NCI-H510A treated with DMSO at 0.1 percent for 48 hours (cell line): Measurements from ENCODE around the gene RBM20.

Experiments used
- DNase-seq: peaks from one replicate; lab custom pipeline; 2025; lab: John Stamatoyannopoulos, UW

The RBM20 gene

GRCh38 chr10:110835841-110836240 is 191.7 kb downstream of the RBM20 start:
- DNase-seq, result no peak

GRCh38 chr10:110836706-110837105 is 192.6 kb downstream of the RBM20 start:
- no peak for DNase-seq

GRCh38 chr10:110837418-110838171 is 193.5 kb downstream of the RBM20 start:
- DNase-seq, result no peak

GRCh38 chr10:110840225-110840922 is 196.2 kb downstream of the RBM20 start:
- DNase-seq, result no peak

- no peak for DNase-seq
Measured at GRCh38 chr10:110840923-110841428, 196.8 kb downstream of the RBM20 start.

- DNase-seq, result no peak
Measured at GRCh38 chr10:110841767-110842267, 197.7 kb downstream of the RBM20 start.

- no peak for DNase-seq
Measured at GRCh38 chr10:110842326-110842904, 198.3 kb downstream of the RBM20 start.

- DNase-seq, result no peak
Measured at GRCh38 chr10:110843031-110843430, 198.9 kb downstream of the RBM20 start.

- DNase-seq, result no peak
Measured at GRCh38 chr10:110843796-110844616, 199.9 kb downstream of the RBM20 start.

- DNase-seq, result no peak
Measured at GRCh38 chr10:110844617-110844881, 200.4 kb downstream of the RBM20 start.

GRCh38 chr10:110845192-110845755 is 201.1 kb downstream of the RBM20 start:
- no peak for DNase-seq

- DNase-seq, result peak; percentile 29
Measured at GRCh38 chr10:110845756-110846620, 201.9 kb downstream of the RBM20 start.

GRCh38 chr10:110847374-110847773 is 203.2 kb downstream of the RBM20 start:
- DNase-seq, result no peak

- no peak for DNase-seq
Measured at GRCh38 chr10:110848106-110848505, 204.0 kb downstream of the RBM20 start.

GRCh38 chr10:110850099-110850498 is 206.0 kb downstream of the RBM20 start:
- no peak for DNase-seq

GRCh38 chr10:110851020-110851612 is 207.0 kb downstream of the RBM20 start:
- DNase-seq, result no peak

GRCh38 chr10:110852255-110852896 is 208.2 kb downstream of the RBM20 start:
- DNase-seq, result no peak

GRCh38 chr10:110852947-110853346 is 208.8 kb downstream of the RBM20 start:
- DNase-seq, result no peak

- no peak for DNase-seq
Measured at GRCh38 chr10:110853921-110854605, 209.9 kb downstream of the RBM20 start.
